GM12892 (cell line): Measurements from ENCODE around the gene PELI1. TPM values are rescaled to one million over a fixed set of nuclear protein-coding genes. Genes with fewer than 3 reads are reported as not detected.

Experiments
- DNase-seq: peaks from one replicate; pipeline ENCODE4 v3.0.0; 2011; ENCODE audit not compliant: insufficient read length
- FAIRE-seq: peaks from 2 replicates; lab custom pipeline; 2011; peaks lifted over from hg19 to GRCh38; lab: Jason Lieb, UNC
- POLR2A ChIP-seq: IDR thresholded peaks from 2 replicates; pipeline ENCODE4 v1.6.1; 2011; ENCODE audit warnings: low read depth, low read length, control low read depth
- POLR2AphosphoS5 ChIP-seq: IDR thresholded peaks from 2 replicates; pipeline ENCODE4 v1.6.1; 2011; ENCODE audit warnings: low read depth, low read length, control low read depth
- TAF1 ChIP-seq: IDR thresholded peaks from 2 replicates; pipeline ENCODE4 v1.6.1; 2011; ENCODE audit warnings: low read depth, mild to moderate bottlenecking, control low read depth, low read length, borderline replicate concordance
- polyA plus RNA-seq: library from polyadenylated mRNA; unstranded; fragments of >200 nt; gene quantifications from one replicate; pipeline ENCODE4 v1.2.1, GENCODE V29; 2012; ENCODE audit warnings: missing spikeins, inconsistent platforms; ENCODE audit not compliant: missing spikeins

PELI1 gene, protein sequence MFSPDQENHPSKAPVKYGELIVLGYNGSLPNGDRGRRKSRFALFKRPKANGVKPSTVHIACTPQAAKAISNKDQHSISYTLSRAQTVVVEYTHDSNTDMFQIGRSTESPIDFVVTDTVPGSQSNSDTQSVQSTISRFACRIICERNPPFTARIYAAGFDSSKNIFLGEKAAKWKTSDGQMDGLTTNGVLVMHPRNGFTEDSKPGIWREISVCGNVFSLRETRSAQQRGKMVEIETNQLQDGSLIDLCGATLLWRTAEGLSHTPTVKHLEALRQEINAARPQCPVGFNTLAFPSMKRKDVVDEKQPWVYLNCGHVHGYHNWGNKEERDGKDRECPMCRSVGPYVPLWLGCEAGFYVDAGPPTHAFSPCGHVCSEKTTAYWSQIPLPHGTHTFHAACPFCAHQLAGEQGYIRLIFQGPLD
- 30.7 TPM for polyA plus RNA-seq

DNA sequence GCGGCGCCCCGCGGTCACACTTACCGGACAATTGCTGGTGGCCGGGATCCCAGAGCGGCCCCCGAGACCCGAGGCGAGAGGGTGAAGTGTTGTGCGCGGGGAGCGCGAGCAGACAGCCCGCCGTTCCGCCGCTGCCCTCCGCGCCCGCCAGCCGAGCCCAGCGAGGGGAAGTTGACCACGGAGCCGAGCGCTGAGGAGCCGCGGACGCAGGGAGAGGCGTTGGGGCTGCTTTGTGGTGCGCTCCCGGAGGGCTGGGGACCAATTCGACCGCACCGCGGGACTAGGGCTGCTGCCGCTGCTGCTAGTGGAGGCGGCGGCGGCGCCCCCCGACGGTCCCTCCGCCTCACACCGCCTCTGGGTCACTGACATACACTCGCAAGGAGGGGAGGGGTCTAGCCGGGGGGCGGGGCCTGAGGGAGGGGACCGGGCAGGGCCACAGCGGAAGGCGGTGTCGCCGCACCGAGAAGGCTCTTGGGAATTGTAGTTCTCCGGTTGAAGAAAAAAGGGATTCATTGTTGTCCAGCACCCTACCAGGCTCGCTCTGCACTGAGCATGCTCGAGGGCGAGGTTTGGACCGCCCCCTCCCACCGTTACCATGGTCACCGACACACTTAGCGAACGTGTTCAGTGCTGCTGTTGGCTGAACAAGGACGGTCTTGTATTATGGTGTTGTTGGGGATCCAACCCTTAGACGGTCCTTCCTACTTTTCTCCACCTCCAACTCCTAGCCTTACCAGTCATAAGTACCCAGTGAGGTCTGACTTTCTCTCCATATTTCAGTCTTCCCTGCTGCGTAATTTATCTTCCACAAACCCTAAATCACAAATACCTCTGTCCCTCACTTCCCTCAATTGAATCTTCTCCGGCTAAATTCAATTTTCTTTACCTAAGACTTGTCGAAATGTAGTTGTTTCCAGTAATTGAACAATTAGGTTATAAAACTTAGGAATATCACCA, at the start of gene PELI1:
Gene PELI1, minus strand, starts transcription at position 364 of the 957 bp plus-strand sequence. CDS start 36,110 bp downstream, outside the sequence.
- TF ChIP-seq POLR2A (peak; percentile 95), POLR2AphosphoS5 (peak; percentile 93), TAF1 (0 out of 2 replicates have a peak, but pooled peaks have one; percentile 36)
- FAIRE-seq: peak; percentile 98
- DNase-seq: peak; percentile 62

DNA sequence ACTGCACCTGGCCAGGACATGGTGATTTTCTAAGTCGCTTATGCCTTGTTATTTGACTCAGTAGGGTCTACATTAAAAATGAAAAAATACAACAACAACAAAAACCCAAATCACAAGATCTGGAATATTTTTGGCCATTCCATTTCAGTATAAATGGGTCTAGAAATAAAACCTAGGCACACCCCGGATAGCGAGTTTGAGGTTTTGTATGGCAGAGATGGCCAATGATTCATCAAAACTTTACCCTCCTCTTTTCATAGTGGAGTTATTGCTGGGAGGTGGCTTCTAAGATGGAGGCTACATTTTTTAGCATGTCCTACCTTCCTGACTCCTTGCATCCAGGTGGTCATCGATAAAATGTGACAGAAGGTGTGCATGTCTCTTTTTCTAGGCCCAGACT, 49.3 kb upstream of the PELI1 start:
- TF ChIP-seq POLR2AphosphoS5 (no peak), POLR2A (no peak)
- FAIRE-seq: no peak
- no peak for DNase-seq

DNA sequence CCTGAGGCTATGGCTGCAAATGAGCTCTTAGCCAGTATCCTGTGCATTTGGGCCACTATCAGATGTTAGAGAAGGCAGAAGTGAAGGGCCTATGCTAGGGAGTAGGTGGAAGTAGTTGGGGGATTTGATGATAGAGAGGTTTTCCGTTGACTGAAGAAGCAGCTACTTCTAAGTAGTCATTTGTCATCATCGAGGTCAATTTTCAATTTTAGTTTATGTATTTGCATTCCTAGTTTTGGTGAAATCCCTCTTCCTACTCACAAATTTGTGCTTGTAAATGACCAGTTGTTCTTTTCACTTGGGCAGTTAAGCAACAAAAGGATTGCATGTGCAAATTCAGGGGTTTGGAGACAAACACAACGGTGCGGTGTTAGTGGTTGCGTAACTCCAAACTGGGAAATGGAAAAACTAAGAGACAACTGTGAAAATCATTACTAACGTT, 48.5 kb upstream of the PELI1 start:
- DNase-seq (no peak), FAIRE-seq (no peak)
- TF ChIP-seq POLR2AphosphoS5 (no peak), TAF1 (no peak), POLR2A (no peak)

DNA sequence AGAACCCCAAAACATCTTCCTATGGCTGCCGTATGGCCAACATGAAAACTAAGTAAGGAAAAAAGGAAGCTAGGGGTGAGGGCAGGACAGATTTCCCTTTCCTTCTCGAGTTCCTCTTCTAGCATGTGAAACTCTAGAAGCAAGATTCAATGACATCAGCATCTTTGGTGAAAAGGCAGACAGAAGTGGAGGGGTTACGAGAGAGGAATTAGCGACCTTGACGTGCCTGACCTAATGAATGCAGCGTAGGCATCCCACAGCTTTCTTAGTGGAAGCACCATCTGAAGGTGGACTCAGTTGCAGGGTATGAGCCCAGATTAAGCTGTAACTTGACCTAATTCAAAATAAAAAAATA, 47.9 kb upstream of the PELI1 start:
- FAIRE-seq (peak; percentile 90), DNase-seq (no peak)
- TF ChIP-seq TAF1: no peak
- no peak for TF ChIP-seq POLR2AphosphoS5
- TF ChIP-seq POLR2A: no peak

DNA sequence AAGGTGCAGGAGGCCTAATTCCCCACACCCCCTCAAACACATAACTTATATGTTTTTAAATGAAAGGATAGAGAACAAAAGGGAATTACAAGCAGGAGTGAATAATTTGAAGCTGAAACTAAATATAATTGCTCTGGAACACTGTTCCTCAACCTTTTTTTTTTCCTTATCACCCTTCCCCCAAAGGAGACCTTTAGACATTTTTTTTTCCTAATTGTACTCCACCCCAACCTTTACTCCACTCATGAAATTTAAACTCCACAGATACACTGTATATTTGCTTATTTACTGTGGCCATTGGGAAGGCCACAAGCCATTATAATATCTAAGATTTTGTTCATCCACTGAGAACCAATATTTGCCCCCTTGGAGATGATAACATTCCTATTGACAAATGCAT, 45.4 kb upstream of the PELI1 start:
- no peak for DNase-seq
- no peak for TF ChIP-seq POLR2A
- TF ChIP-seq TAF1: no peak
- TF ChIP-seq POLR2AphosphoS5: no peak
- FAIRE-seq: no peak

DNA sequence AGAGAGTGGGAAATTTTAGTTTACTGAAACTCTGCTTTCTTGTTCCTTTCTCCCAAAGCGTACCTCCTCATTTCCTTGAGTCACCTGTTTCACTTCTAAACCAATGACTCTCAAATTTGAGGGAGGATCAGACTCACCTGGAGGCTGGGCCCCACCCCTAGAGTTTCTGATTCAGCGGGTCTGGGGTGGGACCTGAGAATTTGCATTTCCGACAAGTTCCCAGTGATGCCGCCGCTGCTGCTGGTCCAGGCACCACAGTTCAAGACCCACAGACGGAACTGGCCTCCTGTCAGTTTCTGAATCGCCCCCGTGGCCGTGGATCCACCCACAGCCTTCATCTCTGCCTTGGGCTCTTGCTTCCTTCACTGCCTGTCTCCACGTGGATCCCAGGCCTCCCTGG, 44.9 kb upstream of the PELI1 start:
- no peak for DNase-seq
- TF ChIP-seq POLR2AphosphoS5: no peak
- TF ChIP-seq TAF1: no peak
- TF ChIP-seq POLR2A: no peak
- FAIRE-seq: no peak

DNA sequence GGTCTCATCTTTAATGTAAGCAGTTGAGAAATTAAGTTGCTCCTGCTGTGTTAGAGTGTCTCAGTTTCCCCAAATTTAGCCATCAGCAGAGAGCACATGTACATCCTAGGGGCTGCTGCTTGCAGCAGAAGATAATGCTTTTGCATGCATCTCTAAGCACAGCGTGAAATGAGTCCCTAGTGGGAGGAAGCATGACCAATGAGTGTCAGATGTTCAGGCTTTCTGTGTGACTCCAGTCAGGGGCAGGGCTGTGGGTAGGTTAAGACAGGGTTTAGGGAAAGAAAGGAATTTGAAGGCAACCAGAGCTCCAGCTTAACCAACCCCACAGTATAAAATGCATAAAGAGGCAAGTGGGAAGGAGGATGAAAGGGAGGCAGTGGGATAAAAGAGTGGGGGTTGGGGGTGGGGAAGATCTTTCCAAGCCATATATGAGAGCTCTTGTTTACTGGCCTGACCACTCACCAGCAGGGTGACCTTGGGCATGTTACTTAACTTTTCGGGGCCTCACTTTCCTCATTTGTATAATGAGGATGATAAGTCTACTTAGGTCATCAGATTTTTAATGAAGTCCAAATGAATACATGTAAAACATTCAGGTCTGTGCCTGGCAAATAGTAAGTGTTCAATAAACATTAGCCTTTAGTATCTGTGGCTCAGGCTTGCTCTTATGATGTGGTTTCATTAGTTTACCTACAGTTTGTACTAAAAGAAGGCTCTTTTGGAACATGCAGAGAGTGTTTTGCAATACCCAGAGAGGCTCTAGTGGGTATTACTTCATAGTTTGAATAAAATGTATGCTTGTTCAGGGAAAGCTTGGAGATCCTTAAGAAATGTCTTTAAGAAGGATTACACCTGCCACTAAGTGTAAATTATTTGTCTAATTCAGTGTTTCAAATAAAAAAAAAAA, 42.7 kb upstream of the PELI1 start:
- no peak for TF ChIP-seq POLR2A
- TF ChIP-seq POLR2AphosphoS5: no peak
- no peak for TF ChIP-seq TAF1
- DNase-seq (no peak), FAIRE-seq (peak; percentile 27)

DNA sequence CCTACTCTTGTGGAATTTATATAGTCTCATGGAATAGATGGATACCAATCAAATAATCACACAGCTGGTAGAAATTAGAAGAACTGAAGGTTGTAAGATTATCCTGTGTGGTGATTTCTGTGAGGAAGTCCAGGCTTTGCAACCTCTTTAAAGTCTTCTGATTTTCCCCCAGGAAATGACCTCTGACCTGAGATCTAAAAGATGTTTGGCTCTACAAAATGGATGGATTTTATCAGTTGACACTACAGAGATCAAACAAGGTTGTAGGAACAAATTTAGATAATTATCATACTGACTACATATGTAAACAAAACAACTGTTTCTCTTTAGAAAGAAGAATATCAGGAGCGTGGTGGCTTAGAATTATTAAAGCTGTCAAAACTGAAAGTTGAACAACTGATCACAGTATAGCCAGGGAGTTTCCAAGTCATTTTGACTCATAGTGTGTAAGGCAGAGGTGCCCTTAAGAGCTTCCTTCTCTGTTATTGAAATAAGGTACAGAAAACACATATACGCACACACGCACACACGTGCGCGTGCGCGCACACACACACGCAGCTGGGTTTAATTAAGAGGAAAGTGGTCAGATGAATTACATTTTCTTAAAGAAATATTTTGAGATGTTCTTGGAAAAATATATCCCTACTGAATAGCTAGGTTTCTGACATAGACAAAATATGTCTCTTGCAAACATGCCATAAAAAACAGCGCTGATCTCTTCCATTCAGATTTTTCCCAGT, 35.5 kb upstream of the PELI1 start:
- FAIRE-seq (peak; percentile 17), DNase-seq (no peak)
- TF ChIP-seq POLR2AphosphoS5: no peak
- TF ChIP-seq TAF1: no peak
- no peak for TF ChIP-seq POLR2A

DNA sequence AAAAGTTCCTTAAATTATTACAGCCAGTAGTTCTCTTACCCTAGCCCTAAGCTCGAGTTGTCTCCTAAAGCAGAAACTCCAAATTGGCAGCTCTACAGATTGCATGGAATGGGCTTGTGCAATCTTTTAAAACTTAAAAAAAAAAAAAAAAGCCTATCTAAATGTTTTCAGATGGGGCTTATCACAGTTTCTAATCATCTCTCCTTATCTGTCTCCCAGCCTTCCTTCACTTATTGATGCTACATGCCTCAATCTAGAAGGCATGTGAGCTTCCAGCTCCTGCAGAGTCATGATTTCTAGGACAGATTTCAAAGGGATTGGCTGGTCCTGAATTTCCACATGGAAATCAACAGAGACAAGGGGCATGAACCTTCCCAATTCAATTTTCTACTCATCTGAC, 33.1 kb upstream of the PELI1 start:
- no peak for FAIRE-seq
- no peak for DNase-seq
- TF ChIP-seq POLR2A (no peak), TAF1 (no peak), POLR2AphosphoS5 (no peak)

DNA sequence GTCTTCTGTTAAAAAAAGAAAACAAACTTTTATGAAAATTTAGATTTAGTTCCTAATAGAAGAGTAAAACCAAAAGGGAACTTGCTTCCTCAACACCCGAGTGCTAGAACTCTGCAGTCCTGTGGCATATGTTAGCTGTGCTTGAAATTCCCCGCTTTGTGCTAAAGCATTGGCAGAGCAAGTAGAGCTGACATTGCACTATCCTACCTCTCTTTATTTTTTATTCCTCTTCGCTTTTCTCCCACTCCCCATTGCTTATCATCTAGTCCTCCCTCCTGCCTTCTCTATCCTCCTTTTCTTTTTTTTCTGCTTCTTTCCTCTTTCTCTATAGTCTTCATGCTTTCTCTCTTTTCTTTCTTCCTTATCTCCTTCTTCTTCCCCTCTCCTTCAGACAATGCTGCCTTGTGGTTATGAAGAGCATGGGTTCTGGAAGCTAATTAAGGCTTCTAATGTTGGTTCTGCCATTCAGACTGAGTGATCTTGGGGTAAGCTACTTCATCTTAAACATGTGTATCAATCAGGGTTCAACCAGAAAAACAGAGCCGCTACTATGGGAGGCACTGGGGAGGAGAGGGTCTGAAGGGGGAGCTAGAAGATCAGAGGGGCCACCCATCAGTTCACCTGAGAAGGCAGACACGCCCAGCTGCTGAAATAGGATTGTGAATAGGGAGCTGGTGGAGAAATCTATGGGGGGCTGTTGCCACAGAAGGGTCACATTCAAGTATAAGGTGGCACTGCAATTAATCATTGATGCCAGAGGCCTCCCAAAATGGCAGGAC, 31.4 kb upstream of the PELI1 start:
- FAIRE-seq (no peak), DNase-seq (no peak)
- no peak for TF ChIP-seq TAF1
- TF ChIP-seq POLR2A: no peak
- no peak for TF ChIP-seq POLR2AphosphoS5
